Uterus (tissue), 2 donors: ENCODE measurements around the gene NT5E.

Source experiments
- CTCF ChIP-seq, 4 experiments: fragments of 200-600 bp in 2 of 4; fragments of 450-650 bp in 2 of 4; sonication (generic) in 2 of 4; IDR thresholded peaks; one replicate each; pipeline ENCODE4 v1.5.1; 2016 to 2019; ENCODE audit warnings: antibody characterized with exemption in 4 of 4, mild to moderate bottlenecking in 2 of 4, moderate library complexity in 1 of 4
- POLR2A ChIP-seq, 2 donors: fragments of 450-650 bp; IDR thresholded peaks; one replicate each; pipeline ENCODE4 v1.6.1; 2016; ENCODE audit warnings: antibody characterized with exemption in 2 of 2, mild to moderate bottlenecking in 1 of 2, moderate library complexity in 1 of 2

DNA sequence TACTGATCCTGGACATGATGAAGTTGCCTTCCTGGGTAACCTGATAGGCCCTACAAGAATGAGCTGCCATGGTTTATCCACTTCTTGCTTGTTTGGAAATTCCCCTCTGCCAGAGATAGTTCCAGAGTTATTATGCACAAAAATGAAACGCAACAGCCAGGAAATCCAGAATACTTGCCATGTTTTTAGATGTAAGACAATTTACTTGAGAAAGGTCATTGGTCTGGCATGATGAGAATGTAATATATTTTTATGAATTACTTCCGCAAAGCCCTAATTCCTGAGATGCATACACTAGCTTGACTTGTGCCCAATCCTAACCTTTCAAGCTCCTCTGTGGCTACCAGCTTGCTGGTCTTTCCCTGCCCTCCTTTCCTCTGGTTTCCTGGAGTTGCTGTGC is 27.9 kb upstream of the NT5E start:
- TF ChIP-seq POLR2A (IDR thresholded peaks at IDR 0.05) = no peak
- TF ChIP-seq CTCF (IDR thresholded peaks at IDR 0.05) = no peak
